HG03045 (cell line): ENCODE results near the gene MTSS2.
"Not testable (repeated sequence)": the region's sequence is repeated elsewhere in the genome, so short reads cannot be mapped to it uniquely, and the experiment has no call there.

ENCODE experiments used
- ATAC-seq: cut with Tn5 transposase; IDR thresholded peaks from one replicate; pipeline ENCODE4 v1.9.1; 2021; ENCODE audit warnings: mild to moderate bottlenecking, moderate library complexity; ENCODE audit not compliant: unreplicated experiment

The MTSS2 gene

DNA sequence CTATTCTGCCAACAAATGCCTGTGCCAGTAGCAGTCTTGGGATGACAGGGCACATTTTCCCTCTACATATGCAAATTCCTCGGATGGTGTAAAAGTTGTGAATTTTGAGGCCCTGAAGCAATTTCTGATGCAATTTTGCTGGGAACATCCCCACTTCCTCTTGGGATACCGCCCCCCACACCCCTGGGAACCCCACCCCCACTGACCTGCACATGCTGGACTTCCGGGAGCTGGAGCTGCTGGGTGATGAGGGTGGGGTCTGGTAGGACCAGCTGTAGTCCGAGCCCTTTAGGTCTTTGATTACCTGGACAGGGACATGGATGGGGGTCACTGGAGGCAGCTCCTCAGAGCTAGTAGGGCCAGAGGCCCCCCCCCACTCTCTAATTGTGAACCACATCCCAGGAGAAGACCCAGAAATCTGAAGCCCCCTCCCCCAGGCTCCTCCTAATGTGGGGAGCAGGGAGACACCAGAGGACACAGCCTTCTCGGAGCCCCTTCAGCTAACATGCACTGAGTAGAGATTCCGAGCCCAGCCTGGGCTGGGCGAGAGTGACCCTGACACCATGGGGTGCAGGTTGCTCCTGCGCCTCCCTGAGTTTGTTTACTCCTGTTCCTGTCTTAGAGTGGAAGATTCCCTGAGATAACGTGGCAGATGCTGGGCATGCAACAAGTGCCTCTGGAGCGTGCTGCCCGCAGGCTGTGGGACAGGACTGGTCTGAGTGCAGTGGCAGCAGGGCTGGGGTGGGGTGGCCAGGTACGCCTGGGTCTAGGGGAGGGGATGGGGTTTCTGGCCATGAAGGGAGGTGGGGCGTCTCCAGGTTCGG lies 9.0 kb downstream of the MTSS2 start:
- no peak for ATAC-seq

DNA sequence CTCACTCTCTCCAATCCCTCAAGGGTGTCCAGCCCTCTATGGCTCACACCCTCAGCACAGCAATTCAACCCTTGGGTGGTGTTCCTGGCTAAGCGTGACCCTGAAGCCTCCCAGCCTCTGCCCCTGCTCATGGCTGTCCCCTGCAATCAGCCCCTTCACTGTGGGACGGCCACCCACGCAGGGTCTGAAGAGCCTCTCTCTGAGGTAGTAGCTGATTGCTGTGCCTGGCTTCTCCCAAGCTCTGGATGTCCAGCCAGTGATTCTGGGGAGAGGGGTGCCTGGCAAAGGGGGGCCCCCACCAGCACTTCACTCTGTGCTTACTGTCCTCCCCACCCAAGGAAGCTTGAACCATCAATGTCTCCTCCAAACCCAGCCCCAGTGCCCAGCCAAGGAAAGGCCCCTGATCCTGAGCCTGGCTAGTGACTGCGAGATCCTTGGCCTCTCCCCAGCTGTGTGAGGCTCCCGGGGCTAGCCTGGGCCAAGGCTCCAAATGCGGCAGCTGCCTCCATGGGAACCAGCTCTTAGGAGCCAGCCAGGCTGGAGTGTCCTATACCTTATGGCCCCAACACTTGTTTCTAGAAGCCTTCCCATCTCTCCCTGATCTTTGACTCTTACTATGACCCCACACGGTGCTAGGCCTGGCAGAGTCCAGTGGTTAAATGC lies 9.9 kb downstream of the MTSS2 start:
- ATAC-seq = no peak

DNA sequence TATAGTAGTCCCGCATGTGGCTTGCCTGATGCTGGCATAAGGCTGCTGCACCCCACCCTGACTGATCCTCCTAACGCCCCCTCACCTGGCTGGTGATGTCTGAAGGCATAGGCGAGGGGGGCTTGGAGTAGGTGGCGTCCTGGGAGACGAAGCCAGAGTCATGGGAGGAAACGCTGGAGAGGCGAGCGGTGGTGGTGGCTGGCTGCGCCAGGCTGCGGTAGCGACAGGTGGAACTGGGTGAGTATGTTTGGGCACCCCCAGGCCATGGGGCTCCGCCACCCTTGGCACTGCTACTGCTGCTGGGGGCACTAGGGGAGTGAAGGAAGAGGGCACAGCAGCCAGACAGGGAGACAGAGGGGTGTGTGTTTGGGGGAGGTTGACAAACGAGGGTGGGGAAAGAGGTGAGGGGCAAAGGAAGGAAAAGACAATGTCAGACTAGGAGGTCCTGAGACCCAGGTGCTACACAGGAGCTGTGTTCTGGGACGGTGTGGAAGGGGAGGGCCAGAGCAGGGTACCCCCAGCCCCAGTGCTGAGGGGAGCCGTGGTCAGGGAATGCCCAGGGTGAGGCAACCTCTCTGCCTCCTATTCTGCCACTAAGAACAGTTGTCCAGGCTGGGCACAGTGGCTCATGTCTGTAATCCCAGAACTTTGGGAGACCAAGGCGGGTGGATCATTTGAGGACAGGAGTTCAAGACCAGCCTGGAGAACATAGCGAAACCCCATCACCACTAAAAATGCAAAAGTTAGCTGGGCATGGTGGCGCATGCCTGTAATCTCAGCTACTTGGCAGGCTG lies 11.4 kb downstream of the MTSS2 start:
- no peak for ATAC-seq

DNA sequence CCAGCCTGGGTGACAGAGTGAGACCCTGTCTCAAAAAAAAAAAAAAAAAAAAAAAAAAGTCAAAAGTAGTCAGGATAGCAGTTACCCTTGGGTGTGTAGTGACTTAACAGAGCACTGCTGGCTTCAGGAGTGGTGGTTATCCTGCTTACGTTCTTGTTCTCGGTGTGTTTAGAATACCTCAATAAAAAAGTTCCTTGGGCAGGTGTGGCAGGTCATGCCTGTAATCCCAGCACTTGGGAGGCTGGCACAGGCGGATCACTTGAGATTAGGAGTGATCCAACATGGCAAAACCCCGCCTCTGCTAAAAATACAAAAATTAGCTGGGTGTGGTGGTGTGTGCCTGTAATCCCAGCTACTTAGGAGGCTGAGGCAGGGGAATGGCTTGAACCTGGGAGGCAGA lies 14.9 kb downstream of the MTSS2 start:
- not testable (repeated sequence) for ATAC-seq

DNA sequence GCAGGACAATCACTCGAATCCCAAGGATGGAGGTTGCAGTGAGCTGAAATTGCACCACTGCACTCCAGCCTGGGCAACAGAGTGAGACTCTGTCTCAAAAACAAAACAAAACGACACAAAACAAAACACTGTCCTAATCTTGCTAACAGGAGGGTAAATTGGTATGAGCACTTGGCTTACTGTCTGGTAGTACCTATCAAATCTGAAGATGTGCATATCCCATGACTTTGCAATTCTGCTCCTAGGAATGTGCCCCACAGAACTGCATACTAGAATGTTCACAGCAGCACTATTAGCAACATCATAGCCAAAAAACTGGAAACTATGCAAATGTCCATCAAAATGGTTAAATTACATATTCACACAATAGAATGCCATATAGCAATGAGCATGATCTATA lies 15.7 kb downstream of the MTSS2 start:
- ATAC-seq = no peak

DNA sequence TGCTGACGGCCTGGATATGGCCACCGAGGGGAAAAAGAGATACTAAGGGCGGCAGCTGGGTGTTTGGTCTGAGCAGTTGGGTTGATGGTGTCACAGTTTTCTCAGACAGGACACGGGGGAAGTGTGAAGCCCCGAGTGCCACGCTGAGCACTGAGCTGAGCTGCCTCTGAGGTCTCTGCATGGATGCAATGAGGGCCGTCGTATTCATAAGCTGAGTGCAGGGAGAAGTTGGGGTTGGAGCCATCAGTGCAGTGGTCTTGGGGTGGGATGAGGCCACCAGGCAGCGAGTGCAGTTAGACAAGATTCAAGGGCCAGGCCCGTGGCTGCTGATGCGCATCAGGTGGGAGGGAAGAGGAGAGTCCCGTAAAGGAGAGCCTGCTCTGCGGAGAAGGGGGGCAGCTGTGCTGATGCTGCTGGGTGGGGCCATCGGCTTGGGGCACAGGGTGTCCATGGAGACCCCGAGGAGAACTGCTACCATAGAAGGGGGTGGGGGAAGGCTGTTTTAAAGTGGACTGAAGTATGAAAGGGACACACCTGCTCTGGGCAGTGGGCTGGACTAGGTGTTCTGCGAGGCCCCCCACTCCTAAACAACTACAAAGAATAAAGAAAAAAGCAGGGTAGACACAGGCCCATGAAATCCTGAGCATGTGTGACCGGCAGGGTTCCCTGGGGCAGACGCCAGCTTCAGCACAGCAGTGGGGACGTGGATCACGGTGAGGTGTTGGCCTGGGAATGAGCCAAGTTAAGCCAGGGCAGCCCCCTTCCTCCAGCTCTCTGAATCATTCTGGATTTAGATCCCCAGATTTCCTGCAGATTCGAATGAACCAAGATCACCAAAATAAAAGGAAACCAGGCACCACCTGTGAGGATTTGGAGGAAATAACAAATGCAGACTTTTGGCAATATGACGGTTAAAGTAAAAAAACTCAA lies 19.8 kb downstream of the MTSS2 start:
- no peak for ATAC-seq

DNA sequence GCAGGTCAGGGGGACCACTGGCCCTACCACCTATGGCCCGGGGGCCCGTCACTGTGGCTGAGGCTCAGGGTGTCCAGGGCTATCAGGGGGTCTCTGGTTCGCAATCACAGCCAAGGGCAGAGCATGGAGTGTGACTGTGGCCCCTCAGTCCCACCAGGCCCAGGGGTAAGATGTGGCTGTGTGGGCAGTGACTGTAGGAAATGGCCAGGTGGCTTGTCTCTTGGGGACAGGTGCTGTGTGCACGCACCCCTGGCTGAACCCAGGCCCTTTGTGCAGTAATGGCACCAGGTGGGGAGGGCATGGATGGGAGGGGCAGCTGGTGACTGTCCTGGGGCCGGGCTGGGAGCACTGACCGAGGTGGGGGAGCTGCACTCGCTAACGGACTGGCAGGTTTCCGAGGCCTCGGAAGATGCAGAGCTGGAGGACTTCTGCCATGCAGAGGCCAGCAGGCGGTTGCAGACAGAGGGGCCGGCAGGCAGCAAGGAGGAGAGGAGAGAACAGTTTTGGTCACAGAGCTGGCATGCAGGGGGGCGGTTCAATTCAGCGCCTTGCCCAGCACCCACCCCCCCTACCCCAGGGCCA lies 20.6 kb downstream of the MTSS2 start:
- no peak for ATAC-seq

DNA sequence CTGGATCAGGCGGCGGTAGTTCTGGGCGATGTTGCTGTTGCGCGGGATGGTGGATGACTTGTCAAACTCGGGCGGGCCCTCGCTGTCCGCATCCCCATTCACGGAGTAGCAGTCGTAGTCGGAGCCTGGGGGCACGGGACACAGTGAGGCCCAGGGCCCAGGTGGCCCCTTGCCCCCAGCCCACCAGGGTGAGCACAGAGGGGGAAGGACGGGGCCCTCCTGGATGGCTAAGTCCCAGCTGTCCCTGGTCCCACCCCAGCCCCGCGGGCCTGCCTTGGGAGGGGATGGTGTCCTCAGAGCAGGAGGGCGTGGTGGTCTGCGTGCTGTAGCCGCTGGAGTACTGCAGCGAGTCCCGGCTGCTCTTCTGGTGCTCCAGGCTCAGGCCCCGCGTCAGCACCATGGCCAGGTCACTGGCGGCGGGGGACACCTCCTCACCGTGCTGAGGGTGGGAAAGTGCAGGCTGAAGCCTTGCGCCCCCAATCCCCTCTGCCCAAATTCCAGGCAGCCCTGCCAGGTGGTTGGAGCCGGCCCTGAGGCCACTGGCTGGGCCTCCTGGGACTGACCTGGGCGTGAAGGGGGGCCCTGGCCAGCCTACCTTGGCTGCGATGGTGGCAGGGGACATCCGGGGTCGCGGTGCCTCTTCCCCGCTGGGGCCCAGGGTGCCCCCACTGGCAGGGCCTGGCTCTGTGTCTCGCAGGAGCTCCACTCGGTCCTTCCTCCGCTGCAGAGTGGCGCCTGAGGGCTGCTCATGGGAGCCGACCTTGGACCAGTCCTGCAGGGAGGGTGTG lies 21.3 kb downstream of the MTSS2 start:
- ATAC-seq = no peak

DNA sequence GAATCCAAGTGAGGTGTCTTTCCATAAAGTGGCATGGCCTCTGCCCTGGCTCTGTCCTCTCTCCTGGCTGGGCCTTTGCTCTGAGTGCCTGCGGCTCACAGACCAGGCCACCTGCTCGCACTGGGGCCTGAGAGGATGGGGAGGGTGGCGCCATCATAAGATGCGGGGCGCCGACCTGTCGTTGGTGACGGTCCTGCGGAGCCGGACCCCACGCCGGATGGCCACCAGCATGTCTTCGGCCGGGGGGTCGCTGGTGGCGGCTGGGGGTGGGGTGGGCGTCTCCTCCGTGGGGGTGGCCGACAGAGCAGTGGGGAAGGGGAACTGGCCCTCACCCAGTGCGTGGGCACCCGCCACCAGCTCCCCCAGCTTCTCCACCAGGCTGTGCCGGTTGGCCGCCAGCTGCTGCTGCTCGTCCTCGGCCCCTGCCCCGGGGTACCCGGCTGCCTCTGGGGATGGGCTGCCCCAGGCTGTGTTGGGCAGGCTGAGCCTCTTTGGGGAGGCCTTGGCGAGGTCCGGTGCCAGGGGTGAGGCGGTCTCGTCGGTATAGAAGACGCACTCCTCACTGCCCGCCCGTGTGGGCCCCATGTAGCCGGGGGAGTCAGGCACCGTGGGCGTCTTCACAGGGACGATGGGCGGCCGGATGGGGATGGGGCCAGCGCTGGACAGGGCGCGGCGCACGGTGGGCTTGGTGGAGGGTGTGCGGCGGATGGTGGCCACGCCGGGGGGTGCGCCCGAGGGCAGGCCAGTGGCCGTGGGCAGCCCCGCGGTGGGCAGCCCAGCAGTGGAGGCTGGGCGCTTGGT lies 22.1 kb downstream of the MTSS2 start:
- ATAC-seq = no peak

DNA sequence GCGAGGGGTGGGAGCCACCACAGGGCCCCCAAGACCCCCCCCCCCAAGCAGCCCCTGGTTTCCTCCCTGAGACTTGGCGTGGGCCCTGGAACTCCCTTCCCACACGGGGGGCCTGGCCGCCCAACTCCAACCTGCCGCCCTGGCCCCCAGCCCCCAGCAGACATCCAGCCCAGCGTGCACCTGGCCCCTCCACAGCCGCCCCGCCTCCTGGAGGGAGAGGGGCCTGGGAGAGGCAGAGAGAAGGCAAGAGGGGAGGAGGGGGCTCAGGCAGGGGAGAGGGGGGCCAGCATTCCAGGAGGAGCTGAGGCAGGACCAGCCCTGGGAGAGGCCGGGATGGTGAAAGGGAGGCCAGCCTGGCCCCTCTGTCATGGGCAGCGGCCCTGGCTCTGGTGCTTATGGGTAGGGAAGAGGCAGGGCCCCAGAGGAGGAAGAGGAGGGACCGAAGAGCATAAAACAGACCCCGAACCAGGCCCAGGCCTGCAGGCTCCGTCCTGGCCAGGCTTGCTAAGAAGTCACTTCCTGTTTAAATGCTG lies 22.8 kb downstream of the MTSS2 start:
- ATAC-seq = no peak

DNA sequence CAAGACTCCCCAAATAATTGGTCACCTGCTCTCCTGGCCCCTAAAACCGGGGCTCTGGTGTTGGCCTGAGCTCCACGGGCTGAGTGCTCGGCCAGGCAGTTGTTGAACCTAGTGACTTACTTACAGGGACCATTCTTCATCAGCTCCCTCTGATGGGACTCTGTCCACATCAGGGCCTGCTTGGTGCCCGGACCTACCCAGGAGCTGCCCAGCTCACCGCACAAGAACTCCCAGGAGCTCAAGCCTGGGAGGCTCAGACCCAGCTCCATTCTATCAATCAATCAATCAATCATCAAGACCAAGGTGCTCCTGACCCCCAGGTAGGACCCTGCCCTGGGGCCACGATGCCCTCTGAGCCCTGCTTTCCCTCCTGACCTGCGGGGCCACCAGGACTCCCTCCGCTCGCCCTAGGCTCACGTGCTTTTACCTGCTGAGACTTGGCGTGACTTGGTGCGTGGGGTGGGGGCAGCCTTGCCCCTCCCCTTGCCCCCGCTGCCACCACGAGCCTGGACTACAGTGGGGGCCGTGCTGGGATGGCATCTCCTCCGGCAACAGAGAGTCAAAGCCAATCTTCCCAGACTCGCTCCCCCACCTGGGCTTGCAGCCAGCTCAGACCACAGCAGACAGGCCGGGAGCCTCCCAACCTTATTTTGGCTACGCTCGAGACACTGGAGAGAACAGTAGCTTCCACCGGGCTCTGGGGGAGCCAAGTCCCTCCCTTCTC lies 23.8 kb downstream of the MTSS2 start:
- no peak for ATAC-seq

DNA sequence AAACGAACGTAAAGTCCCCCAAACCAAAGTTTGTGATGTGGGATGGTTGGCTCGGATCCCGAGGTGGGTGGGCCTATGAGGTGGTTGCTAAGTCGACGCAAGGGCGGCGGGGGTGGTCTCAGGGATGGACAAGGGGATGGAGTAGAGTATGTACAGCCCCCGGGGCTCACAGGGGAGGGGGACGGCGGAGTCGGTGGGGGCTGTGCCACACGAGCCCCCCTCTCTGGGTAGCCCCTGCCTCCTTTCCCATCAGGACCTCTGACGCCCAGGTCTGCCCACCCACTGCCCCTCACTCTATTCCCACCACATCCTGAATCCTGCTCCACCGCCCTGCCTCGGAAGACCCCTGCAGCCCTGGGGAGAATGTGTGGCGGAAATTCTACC lies 24.3 kb downstream of the MTSS2 start:
- no peak for ATAC-seq

DNA sequence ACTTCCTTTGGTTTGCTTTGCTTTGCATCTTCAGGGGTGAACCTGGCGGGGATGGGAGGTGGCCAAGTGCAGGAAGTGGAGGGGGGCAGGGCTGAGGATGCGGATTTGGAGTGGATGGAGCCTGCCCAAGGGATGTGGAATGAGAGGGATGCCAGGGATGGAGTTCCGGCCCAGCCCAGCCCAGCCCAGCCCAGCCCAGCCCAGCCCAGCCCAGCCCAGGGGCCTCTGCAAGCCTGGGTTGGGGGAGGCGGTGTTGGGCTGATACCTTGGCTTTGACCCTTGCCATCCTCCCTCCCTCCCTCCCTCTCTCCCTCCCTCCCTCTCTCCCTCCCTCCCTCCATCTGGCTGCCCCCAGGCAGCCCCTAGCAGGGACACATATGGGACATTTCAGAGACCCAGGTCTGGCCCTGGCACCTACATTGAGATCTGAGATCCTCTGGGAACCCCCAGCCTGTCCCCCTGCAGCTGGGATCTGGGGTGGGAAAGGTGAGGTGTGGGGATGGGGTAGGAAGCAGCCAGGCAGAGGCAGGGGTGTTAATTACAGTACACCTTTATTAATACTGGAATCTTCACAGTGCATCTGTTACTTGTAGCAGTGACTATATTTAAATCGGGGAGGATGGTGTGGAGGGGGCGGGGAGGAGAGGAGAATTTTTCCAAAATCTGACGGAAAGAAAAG lies 25.0 kb downstream of the MTSS2 start:
- no peak for ATAC-seq

DNA sequence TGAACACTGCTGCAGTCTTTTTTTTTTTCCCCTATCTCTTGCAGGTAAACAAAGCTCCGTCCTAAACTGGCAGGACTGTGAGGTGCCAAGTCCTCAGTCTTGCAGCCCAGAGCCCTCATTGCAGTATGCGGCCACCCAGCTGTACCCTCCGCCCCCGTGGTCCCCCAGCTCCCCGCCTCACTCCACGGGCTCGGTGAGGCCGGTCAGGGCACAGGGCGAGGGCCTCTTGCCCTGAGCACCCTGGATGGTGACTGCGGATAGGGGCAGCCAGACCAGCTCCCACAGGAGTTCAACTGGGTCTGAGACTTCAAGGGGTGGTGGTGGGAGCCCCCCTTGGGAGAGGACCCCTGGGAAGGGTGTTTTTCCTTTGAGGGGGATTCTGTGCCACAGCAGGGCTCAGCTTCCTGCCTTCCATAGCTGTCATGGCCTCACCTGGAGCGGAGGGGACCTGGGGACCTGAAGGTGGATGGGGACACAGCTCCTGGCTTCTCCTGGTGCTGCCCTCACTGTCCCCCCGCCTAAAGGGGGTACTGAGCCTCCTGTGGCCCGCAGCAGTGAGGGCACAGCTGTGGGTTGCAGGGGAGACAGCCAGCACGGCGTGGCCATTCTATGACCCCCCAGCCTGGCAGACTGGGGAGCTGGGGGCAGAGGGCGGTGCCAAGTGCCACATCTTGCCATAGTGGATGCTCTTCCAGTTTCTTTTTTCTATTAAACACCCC lies 25.7 kb downstream of the MTSS2 start:
- ATAC-seq = no peak

DNA sequence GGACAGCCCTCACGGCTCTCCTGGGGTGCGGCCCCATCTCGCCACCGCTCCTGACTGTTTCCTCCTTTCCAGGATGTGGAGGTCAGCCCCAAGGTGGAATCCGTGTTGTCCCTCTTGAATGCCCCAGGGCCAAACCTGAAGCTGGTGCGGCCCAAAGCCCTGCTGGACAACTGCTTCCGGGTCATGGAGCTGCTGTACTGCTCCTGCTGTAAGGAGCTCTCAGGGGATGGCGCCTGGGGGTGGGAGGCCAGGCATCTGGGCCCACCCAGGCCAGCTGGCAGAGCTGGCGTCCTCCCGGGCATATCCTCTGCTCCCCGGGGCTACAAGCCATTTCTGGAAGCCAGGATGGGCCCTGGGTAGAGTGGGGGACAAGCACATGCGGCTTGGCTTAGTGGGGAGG lies 26.3 kb downstream of the MTSS2 start:
- ATAC-seq = no peak

DNA sequence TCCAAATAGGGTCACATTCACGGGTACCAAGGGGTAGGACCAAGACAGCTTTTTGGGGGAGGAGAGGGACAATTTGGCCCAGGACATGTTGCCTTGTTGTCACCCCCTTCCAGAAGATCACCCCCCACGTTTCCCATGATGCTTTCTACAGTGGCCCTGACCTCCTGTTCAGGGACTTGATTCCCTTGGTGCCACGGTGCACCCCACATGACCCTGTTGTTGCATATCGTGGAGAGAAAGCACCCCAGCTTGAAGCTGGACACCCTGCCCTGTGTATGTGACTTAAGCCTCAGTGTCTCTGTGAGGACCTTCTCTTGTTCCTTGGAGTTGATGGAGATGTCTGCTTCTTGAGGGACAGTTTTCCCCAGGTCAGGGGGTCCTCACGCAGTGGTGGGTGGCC lies 26.9 kb downstream of the MTSS2 start:
- ATAC-seq = no peak

DNA sequence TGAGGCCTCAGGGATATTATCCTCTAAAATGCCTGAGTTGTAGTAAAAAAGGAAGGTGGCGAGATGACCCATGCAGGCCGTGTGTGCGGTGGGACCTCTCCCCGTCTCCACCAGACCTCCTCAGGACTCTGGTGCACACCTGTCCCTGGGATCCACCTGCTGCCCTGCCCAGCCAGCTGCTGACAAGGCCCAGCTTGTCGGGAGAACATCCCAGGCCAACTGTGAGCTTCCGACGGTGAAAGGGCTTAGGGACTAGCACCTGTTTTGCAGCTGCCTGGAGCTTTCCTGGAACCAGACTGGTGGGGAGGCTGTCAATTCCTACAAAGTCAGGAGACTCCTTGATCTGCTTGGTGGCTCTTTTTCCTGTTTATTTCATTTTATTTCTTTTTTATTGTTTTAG lies 27.9 kb downstream of the MTSS2 start:
- no peak for ATAC-seq
